Measurements from ENCODE around the gene ANAPC1. TPM values are rescaled to one million over a fixed set of nuclear protein-coding genes. Genes with fewer than 3 reads are reported as not detected.

The ANAPC1 gene
- total and polyA plus RNA-seq, 10 of the 15 experiments (the other 5 are each of a cell fraction or from before 2014, with no cell fraction given) = 10.0 to 108 (median 53.6) TPM

DNA sequence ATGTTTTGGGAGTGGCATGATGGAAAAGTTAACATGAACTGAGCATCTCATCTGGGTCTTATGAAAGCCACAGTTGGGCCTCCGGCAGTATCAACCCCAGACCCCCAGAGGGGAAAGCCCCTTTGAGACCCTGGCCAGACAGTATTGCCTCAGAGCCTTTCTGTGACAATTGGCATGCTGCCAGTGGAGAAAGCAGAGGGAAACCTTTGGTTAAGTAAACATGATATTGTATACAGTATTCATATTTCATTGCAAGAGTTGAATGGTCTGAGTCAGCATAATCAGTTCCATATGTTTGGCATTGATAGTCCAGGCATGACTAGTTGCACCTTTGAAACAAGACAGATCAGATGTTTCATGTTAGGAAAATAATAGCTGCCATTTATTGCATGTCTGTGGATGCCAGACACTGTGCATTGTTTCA is 34.4 kb upstream of the ANAPC1 start:
- 29% methylated on average over 1 of the region's 1 CpG for WGBS (ENCODE audit: insufficient coverage, insufficient replicate concordance, low lambda C conversion rate, missing lambda C conversion rate)
- ChIA-PET RAD21 (ENCODE audit: unreplicated experiment) (interaction anchor here (1.5 to 2.0 kb wide), 3 partner anchors 15 to 31 kb away, joined by 5 to 9 read pairs (median 7); no protein-coding TSS in a partner anchor), POLR2A (interaction anchor here (2.2 kb wide), 1 partner anchor 18 kb away, joined by 6 read pairs; no protein-coding TSS in a partner anchor), SMC1A (ENCODE audit: uncharacterized antibody, unreplicated experiment) (interaction anchor here (1.0 to 2.3 kb wide), 6 partner anchors 9 to 84 kb away, joined by 3 to 7 read pairs (median 4); no protein-coding TSS in a partner anchor), CTCF (interaction anchor here (0.7 to 3.3 kb wide), 11 partner anchors 8 to 126 kb away, joined by 3 to 33 read pairs (median 4); partner anchors contain the start of gene MERTK)
- no peak overlapping the region for H2AFZ ChIP-seq (ENCODE audit: control insufficient read depth, low read depth, low read length)
- intact Hi-C loops (cut with micrococcal nuclease; ENCODE audit: unreplicated experiment) = no loop called here
- DNase-seq (ENCODE audit: low read depth, low spot score) = no peak
- H3K27ac ChIP-seq (ENCODE audit: control insufficient read depth, insufficient read depth) = no peak overlapping the region
- H3K4me3 ChIP-seq = no peak overlapping the region
- BruUV-seq (replicated peaks) = no TSS peak
- no peak overlapping the region for H3K4me2 ChIP-seq (ENCODE audit: control insufficient read depth, insufficient read depth)
- no peaks in the 10 kb centered on the region for H3K9me3 ChIP-seq (replicated peaks; ENCODE audit: control insufficient read depth, insufficient read depth, low read length)
- TF ChIP-seq, protein P1, sequence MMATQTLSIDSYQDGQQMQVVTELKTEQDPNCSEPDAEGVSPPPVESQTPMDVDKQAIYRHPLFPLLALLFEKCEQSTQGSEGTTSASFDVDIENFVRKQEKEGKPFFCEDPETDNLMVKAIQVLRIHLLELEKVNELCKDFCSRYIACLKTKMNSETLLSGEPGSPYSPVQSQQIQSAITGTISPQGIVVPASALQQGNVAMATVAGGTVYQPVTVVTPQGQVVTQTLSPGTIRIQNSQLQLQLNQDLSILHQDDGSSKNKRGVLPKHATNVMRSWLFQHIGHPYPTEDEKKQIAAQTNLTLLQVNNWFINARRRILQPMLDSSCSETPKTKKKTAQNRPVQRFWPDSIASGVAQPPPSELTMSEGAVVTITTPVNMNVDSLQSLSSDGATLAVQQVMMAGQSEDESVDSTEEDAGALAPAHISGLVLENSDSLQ (IDR thresholded peaks at IDR 0.05) = no peak
- no peak for TF ChIP-seq HDGF (IDR thresholded peaks at IDR 0.05)
- no peak for TF ChIP-seq SMARCA5 (IDR thresholded peaks at IDR 0.05)
- no peak for TF ChIP-seq ZNF384 (IDR thresholded peaks at IDR 0.05; ENCODE audit: borderline replicate concordance, low read depth, low read length)
- TF ChIP-seq, protein P2, sequence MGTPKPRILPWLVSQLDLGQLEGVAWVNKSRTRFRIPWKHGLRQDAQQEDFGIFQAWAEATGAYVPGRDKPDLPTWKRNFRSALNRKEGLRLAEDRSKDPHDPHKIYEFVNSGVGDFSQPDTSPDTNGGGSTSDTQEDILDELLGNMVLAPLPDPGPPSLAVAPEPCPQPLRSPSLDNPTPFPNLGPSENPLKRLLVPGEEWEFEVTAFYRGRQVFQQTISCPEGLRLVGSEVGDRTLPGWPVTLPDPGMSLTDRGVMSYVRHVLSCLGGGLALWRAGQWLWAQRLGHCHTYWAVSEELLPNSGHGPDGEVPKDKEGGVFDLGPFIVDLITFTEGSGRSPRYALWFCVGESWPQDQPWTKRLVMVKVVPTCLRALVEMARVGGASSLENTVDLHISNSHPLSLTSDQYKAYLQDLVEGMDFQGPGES (IDR thresholded peaks at IDR 0.05) = no peak
- no peak for TF ChIP-seq TBL1XR1 (IDR thresholded peaks at IDR 0.05; ENCODE audit: low read depth, low read length)
- TF ChIP-seq MYB (IDR thresholded peaks at IDR 0.05; ENCODE audit: borderline replicate concordance, low read depth, low read length) = no peak
- TF ChIP-seq, protein P3, sequence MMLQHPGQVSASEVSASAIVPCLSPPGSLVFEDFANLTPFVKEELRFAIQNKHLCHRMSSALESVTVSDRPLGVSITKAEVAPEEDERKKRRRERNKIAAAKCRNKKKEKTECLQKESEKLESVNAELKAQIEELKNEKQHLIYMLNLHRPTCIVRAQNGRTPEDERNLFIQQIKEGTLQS (IDR thresholded peaks at IDR 0.05; ENCODE audit: borderline replicate concordance, extremely low read depth, low read depth, low read length) = no peak
- TF ChIP-seq NR2C2 (IDR thresholded peaks at IDR 0.05; ENCODE audit: borderline replicate concordance, control insufficient read depth, insufficient read length, low read depth) = no peak
- TF ChIP-seq MXI1 (IDR thresholded peaks at IDR 0.05; ENCODE audit: low read depth, low read length) = no peak
- TF ChIP-seq SMAD1 (IDR thresholded peaks at IDR 0.05; ENCODE audit: low read depth, partially characterized antibody) = no peak
- TF ChIP-seq ETV6 (conservative IDR thresholded peaks at IDR 0.05 in 1 of 2, IDR thresholded peaks at IDR 0.05 in 1 of 2; ENCODE audit: borderline replicate concordance in 1 of 2, low read depth in 1 of 2) = no peak
- no peak for TF ChIP-seq ZNF274 (IDR thresholded peaks at IDR 0.05; ENCODE audit: insufficient read depth, insufficient read length)
- TF ChIP-seq IRF4 (IDR thresholded peaks at IDR 0.05; ENCODE audit: low read depth, low read length) = no peak
- TF ChIP-seq, protein P4, sequence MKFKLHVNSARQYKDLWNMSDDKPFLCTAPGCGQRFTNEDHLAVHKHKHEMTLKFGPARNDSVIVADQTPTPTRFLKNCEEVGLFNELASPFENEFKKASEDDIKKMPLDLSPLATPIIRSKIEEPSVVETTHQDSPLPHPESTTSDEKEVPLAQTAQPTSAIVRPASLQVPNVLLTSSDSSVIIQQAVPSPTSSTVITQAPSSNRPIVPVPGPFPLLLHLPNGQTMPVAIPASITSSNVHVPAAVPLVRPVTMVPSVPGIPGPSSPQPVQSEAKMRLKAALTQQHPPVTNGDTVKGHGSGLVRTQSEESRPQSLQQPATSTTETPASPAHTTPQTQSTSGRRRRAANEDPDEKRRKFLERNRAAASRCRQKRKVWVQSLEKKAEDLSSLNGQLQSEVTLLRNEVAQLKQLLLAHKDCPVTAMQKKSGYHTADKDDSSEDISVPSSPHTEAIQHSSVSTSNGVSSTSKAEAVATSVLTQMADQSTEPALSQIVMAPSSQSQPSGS (IDR thresholded peaks at IDR 0.05; ENCODE audit: low read length) = no peak
- no peaks in the 10 kb centered on the region for H3K27me3 ChIP-seq (replicated peaks in 1 of 2; ENCODE audit: control insufficient read depth in 2 of 2, insufficient read depth in 2 of 2, low read length in 1 of 2)
- no peak for FAIRE-seq
- no peak for ATAC-seq
- no peaks in the 10 kb centered on the region for H3K36me3 ChIP-seq (ENCODE audit: control insufficient read depth in 2 of 2, insufficient read depth in 2 of 2, low read length in 1 of 2)
- H3K4me1 ChIP-seq (ENCODE audit: control insufficient read depth, insufficient read depth, low read length) = no peaks in the 10 kb centered on the region
- no peaks in the 10 kb centered on the region for H4K20me1 ChIP-seq (ENCODE audit: control insufficient read depth, insufficient read depth)
- in situ Hi-C loops (cut with MboI) = no loop called here
- no peaks in the 10 kb centered on the region for H3K79me2 ChIP-seq (ENCODE audit: control insufficient read depth, insufficient read depth, low read length)
- H3K9ac ChIP-seq (ENCODE audit: control insufficient read depth, insufficient read depth, low read length) = no peak overlapping the region

All from GM12878 (cell line).